Stomach (tissue), 4 donors: ENCODE results near the gene FGF18.

Source experiments
- EP300 ChIP-seq: sonication (generic); formaldehyde crosslinking; IDR thresholded peaks from one replicate; pipeline ENCODE4 v1.6.1; 2017; ENCODE audit warnings: antibody characterized with exemption
- POLR2A ChIP-seq, 4 donors: fragments of 450-650 bp; IDR thresholded peaks; one replicate each; pipeline ENCODE4 v1.6.1; 2016; ENCODE audit warnings: antibody characterized with exemption in 4 of 4, control low read depth in 2 of 4, mild to moderate bottlenecking in 1 of 4, moderate library complexity in 1 of 4
- POLR2AphosphoS5 ChIP-seq, 3 donors: sonication (generic); formaldehyde crosslinking; IDR thresholded peaks; one replicate each; pipeline ENCODE4 v1.6.1; 2016; ENCODE audit warnings: antibody characterized with exemption in 3 of 3
- TF ChIP-seq, protein P1 (sequence below), 7 experiments: fragments of 450-650 bp in 4 of 7; fragments of 200-600 bp in 3 of 7; sonication (generic) in 3 of 7; IDR thresholded peaks; one replicate each; pipeline ENCODE4 v1.5.1; 2016 to 2019; ENCODE audit warnings: antibody characterized with exemption in 7 of 7, control low read depth in 2 of 7, mild to moderate bottlenecking in 1 of 7

- no peak for TF ChIP-seq POLR2A (IDR thresholded peaks at IDR 0.05)
- TF ChIP-seq, protein P1, sequence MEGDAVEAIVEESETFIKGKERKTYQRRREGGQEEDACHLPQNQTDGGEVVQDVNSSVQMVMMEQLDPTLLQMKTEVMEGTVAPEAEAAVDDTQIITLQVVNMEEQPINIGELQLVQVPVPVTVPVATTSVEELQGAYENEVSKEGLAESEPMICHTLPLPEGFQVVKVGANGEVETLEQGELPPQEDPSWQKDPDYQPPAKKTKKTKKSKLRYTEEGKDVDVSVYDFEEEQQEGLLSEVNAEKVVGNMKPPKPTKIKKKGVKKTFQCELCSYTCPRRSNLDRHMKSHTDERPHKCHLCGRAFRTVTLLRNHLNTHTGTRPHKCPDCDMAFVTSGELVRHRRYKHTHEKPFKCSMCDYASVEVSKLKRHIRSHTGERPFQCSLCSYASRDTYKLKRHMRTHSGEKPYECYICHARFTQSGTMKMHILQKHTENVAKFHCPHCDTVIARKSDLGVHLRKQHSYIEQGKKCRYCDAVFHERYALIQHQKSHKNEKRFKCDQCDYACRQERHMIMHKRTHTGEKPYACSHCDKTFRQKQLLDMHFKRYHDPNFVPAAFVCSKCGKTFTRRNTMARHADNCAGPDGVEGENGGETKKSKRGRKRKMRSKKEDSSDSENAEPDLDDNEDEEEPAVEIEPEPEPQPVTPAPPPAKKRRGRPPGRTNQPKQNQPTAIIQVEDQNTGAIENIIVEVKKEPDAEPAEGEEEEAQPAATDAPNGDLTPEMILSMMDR (IDR thresholded peaks at IDR 0.05), result no peak
- TF ChIP-seq POLR2AphosphoS5 (IDR thresholded peaks at IDR 0.05), result no peak
- TF ChIP-seq EP300, result no peak
Measured at GRCh38 chr5:171432583-171433351, 13.3 kb downstream of the FGF18 start.
